GOT3 (cell line): Measurements from ENCODE around the gene ITGA11.
"Not testable (repeated sequence)": the region's sequence is repeated elsewhere in the genome, so short reads cannot be mapped to it uniquely, and the experiment has no call there.

Experiments
- DNase-seq: peaks from one replicate; lab custom pipeline; 2025; ENCODE audit warnings: mixed read lengths; lab: John Stamatoyannopoulos, UW

The ITGA11 gene

DNA sequence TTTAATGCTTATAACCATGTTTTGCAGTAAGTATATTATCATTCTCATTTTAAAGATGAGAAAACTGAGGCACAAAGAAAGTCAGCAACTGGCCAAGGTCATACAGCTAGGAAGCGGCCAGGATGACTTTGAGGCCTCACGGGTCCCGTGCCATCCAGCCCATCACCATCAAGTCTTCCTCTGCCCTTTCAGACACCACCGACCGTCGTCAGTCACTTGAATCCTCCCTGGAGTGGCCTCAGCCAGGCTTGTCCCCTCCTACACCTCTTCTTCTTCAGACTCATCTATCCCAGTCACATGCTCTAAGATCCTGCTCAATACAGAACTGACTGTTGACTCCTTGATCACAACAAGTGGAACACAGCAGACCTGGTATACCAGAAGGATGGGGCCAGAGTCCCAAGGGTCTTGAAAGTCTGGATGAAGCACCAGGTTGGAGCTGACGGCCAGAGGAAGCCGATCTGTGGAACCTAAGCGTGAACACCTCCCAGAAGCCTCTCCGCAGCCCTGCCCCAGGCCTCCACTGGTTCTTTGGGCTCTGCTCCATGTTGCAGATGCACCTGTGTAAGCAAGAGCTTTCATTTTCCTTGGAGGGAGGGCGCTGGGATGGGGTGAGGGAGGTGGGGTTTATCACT is 22.1 kb downstream of the ITGA11 start:
- DNase-seq, result no peak

DNA sequence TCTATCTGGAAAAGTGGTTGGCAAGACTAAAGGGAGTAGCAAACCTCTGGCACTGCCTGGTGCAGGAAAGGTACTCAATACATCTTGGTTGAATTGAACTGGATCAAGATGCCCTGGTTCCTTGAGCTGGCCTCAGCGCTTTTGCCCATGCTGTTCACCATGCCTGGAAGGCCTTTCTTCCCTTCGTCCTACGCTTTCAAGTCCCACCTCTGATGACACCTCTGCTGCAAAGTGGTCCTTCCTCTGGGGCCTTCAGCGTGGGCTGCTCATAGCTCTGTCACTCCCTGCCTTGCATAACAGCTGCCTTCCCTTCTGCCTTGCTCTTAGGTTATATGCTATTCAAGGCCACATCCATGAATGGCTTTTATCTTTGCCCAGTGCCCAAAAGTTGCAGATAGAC is 23.0 kb downstream of the ITGA11 start:
- no peak for DNase-seq

DNA sequence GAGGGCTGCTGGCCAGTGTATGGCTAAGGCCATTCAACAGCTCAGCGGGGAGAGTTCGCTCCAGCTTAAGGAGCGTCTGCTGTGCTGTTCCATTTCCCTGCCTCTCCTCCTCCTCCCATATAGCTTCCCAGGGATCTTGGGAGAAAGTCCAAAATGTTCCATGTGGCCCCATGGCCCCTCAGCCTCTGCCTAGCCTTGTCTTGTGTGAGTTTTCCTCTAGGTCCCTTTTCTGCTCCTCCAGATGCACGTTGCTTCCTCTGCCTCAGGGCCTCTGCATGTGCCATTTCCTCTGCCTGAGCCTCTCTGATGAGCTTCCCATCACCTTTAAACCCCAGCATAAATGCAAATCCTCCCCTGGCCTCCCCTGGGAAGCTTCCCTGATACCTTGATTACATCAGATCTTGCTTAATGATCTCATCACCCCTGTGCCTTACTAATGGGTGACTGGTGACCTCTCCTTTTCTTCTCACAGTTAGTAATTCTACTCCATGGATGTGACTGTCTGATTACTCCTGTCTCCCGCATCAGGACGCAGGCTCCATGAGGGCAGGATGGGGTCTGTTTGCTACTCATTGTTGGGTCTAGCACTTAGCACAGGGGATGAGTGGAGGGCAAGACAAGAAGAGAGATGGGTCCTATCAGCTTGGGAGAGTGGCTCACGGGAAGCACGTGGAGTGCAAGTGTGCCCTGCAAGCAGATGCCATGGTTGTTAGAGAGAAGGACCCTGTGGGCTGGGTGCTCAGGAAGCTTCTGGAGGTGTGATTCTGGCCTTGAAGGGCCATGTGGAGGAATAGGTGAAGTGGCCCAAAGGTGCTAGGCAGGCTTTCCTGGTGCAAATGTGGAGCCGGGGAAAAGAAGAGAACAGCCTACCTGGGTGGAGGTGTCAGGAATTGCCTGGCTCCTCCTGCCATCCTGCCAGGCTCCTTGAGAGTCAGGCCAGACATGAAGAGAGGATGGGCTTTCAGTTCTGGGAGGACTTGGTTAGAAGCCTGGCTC is 23.8 kb downstream of the ITGA11 start:
- no peak for DNase-seq

DNA sequence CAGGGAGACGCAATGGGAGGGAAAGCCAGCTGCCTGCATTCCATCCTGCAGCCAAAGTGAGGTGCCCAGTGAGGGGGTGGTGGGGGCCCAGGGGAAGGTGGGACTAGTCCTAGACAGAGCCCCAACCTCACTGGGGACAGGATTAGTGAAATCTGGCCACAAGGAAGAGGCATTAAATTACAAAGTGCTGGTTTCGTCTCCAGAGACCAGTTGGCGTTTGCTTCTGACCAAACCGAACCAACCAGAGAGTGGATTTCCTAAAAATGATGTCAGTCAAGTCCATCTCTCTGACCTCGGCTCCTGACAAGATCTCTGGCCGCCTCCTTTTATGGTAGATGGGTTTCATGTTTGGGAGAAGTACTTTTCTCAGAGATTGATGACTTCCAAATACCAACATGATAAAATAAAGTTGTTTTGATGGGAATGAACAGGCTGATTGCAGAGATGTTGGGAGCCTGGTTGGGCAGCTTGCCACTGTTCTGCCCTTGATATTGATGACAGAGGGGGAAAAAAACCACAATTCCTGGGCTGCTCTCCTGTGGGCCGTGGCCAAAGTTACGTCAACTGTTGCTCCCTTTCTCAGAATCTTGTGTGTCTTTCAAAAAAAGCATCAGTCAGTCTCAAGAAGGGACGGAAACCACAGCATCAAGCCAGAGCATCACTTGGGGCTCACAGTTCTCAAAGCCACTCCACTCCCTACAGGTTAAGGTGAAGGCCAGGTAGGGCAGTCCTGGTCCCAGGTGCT is 24.6 kb downstream of the ITGA11 start:
- no peak for DNase-seq

DNA sequence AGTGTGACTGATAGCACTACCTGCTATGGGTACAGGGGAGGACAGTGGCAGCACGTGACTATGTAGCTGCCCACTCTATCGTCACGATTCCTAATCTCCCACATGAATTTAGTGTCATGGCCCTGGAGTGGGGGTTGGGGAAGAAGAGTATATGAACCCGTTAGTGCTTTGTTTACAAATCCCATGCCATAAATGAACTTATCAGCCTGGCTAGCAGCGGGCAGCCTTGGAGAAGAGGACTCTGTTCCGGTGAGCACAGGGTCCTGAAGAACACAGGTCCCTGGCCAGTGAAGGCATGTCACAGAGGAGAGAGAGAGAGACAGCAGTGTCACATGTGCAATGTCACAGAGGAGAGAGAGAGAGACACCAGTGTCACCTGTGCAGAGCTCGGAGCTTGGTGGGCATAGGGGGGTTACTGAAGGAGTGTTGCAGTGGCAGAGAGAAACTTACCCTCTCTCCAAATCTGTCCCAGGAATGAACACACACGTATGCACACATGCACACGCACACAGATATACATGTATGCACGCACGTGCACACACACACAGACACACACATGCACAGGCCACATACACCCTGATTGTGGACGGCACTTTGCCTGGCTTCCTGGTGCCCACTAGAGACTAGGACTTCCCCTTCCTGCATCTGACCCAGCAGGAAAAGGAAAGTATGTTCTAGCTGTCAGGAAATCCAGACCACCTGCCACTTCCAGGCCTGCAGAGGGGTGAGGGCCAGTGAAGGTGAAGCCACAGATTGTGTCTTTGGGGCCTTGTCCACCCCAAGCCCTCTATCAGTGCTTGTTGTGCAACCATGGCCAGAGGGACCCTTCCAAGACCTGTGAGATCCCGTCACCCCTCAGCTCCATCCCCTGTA is 26.3 kb downstream of the ITGA11 start:
- no peak for DNase-seq

DNA sequence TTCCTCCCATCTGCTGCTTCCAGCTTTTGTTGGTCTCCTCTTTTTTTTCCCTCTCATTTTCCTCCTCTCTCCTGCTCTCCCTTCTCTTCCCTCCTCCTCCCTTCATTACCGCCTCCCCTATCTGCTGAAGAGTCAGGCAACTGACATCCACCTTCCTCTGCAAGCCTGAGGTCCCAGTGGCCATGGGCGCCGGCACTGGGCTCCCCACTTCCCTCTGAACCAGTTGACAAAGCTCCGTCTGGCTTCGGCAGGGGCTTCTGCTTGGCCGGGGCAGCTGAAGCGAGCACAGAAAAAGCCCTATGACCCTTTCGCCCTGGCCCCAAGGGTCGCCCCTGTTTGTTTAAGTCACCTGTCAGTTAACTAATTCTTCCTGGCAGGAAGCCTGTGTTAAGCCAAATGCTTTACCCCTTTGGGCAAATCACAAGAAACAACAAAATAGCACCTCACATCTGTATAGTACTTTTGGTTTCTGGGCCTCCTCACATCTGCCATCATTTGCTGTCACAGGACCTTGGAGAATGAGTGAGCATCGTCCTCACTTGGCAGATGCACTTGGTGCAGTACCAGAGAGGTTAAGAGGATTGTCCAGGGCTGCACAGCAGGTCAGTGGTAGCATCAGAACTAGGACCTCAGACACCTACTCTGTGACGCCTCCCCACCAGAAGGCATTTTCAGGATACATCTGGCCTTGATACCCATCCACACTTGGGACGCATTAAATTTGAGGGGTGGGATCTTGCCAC is 27.7 kb downstream of the ITGA11 start:
- DNase-seq, result no peak

DNA sequence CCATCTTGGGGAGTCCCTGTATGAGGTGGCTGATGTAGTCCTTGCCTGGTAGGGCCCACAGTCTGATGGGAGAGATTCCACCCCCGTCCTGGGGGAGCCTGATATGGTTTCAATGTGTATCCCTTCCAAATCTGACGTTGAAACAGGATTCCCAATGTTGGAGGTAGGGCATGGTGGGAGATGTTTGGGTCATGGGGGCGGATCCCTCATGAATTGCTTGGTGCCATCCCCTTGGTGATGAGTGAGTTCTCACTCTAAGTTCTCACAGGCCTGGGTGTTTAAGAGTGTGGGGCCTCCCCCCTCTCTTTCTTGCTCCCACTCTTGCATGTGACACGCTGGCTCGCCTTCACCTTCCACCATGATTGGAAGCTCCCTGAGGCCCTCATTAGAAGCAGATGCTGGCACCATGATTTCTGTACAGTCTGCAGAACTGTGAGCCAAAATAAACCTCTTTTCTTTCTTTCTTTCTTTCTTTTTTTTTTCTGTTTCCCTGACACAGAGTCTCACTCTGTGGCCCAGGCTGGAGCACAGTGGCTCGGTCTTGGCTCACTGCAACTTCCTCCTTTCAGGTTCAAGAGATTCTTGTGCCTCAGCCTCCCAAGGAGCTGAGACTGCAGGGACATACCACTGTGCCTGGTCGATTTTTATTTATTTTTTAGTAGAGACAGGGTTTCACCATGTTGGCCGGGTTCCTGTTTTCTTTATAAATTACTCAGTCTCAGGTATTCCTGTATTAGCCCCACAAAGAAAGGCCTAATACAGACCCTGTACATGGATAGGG is 28.6 kb downstream of the ITGA11 start:
- DNase-seq, result no peak

DNA sequence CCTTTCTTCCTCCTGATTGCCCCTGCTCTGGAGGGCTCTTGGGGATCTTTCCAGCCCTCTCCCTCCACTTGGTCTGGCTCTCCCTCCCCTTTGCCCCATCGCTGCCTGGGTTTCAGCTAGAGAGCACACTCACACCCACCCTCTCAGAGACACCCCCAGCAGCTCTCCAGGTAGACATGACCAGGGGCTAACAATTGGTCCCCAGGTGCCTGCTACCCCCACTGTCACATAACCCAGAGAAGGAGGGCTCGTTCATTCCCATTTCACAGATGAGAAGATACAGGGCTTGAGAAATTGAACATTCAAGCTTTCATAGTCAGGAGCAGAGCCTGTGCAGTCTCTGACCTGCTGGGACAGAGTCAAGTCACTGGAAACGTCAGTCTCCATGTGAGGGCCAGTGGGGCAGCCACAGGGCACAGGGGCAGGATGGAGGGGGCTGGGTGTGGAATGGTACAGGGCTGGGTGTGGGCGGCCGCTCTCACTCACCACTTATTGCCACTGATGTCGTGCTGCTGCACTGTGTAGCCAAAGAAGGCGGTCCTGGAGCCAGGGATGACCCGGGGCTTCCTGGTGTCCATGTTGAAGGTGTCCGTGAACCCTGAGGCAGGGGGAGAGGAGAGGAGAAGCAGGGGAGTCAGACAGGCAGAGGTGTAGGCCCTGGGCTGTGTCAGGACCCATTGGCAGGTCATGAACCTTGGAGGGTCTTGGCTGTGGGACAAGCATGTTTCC is 29.4 kb downstream of the ITGA11 start:
- no peak for DNase-seq

DNA sequence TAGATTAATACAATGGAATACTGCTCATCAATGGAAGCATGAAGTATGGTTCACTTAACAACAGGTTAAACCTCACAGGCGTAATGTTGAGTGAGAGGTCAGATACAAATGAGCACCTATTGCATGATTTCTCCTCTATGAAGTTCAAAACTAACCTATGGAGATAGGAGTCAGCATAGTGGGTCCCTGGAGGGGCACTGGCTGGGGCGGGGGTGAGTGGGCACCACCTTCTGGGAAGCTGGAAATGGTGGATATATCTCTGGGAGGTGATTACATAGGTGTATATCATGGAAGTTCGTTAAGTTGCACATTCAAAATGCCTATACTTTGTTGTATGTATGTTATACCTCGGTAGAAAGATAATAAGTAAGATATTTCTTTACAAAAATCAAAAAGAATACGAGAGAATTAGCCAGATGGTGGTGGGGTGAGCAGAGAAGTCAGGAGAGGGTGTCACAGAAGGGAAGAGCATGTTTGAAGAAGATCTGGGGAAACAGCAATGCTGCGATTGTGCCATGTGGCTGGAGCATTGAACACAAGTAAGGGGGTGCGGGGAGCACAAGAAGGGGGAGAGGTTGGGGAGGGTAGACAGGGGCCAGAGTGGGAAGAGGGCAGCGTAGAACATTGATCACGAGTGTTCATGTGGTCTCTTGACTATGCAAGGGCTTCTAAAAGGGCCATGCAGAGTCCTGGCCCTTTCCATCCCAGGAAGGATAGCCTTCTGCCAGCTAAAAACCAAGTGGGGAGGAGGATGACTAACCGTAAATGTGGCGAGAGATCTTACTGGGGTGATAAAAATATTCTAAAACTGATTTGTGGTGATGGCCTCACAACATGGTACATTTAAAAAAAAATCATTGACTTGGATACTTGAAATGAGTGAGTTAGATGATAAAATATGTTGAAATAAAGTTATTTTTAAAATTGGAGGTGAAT is 30.2 kb downstream of the ITGA11 start:
- no peak for DNase-seq

DNA sequence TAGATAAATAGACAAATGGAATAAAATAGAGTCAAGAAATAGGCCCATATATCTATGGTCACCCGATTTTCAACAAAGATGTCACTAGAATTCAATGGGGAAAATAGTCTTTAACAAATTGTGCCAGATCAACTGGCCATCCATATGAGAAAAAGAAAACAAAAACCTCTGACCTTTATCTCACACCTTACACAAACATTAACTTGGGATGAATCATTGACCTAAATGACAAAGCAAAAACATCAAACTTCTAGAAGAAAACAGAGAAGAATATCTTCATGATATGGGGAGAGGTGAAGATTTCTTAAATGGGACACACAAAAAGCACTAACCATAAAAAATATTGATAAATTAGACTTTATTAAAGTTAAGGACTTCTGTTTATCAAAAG is 31.9 kb downstream of the ITGA11 start:
- no peak for DNase-seq

DNA sequence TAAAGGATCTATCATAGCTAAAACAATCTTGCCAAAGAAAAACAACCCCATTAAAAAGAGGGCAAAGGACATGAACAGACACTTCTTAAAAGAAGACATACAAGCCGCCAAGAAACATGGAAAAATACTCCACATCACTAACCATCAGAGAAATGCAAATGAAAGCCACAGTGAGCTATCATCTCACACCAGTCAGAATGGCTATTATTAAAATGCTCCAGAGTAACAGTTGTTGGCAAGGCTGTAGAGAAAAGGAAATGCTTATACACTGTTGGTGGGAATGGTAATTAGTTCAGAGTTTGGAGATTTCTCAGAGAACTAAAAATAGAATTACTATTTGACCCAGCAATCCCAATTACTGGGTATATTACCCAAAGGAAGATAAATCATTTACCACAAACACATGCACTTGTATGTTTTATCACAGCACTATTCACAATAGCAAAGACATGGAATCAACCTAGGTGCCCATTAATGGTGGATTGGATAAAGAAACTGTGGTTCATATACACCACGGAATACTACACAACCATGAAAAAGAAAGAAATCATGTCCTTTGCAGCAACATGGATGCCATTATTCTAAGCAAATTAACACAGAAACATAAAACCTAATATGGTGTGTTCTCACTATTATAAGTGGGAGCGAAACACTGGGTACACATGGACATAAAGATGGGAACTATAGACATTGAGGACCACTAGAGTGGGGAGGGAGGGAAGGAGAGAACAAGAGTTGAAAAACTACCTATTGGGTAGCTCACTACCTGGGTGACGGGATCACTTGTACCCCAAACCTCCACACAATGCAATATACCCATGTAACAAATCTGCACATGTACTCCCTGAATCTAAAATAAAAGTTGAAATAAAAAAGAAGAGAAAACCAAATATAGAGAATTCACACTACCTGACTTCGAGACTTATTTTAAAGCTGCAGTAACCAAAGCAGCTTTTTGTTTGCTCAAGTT is 32.6 kb downstream of the ITGA11 start:
- DNase-seq, result no peak

DNA sequence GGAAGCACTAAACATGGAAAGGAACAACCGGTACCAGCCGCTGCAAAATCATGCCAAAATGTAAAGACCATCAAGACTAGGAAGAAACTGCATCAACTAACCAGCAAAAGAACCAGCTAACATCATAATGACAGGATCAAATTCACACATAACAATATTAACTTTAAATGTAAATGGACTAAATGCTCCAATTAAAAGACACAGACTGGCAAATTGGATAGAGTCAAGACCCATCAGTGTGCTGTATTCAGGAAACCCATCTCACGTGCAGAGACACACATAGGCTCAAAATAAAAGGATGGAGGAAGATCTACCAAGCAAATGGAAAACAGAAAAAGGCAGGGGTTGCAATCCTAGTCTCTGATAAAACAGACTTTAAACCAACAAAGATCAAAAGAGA is 34.0 kb downstream of the ITGA11 start:
- DNase-seq, result not testable (repeated sequence)

DNA sequence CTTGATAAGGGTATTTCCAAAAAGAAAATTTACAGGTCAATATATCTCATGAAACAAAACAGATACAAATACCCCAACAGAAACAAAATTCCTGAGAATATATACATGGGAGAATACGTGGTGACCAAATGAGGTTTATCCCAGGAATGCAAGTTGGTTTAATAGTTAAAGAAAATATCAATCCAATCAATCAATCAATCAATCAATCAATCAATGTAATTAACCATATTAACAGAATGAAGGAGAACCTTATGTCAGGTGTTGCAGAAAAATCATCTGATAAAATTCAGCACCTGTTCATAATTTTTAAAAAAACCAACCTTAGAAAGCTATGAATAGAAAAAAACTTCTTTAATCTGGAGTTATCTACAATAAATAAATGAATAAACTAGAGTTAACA is 35.9 kb downstream of the ITGA11 start:
- no peak for DNase-seq

DNA sequence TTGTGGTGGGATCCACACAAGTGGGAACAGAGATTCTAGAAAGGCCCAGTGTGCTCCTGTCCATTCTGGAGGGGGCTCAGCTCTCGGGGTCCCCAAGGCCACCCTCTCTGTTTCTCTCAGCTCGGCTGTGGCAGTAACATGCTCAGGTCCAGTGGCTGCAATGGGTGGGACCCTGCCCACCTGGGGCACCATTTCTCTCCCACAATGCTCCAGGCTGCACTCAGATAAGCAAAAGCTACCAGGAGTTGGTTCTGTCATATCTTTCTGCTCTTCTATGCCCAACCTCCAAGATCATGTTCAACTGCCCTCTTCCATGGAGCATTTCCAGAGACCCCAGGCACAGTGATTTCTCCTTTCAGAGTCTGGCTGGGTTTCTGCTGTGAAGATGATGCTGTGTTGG is 40.8 kb downstream of the ITGA11 start:
- no peak for DNase-seq

DNA sequence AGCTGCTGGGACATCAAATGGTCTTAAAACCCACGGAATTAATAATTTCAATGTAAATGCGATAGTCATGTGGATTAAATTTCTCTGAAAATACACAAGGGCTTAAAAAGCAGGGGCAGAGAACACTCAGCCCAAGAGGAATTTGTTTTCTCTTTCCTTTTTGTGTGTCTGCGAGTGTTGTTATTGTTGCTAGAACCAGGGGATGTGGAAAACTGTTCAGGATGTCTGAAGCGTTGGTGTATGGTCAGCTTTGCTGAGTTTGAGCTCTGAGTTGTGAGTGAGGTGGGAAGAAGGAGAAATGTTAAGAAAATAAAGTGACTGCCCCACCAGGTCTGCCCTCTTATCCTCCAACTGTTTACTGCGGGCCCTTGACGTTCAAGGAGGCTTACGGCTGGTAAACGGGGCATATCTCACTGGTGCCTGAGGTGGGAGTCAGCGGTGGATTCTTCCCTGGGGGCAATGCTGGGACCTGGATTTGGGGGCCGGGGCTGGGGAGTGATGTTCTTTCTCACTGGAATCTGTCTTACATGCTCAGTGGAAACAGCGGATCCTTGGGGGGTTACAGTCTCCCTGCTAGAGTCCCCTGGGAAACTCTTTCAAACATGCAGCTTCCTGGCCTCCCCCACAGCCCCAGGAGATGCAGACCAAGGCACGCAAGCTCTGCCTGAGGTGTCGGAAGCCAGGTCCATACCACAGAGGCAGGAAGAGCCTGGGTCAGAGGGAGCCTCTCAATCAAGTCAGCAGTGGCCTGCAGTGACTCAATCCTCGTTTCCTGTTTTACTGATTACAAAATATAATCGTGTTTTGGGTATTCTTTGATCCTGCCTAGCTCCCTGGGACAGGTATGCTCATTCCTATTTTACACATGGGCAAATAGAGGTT is 41.8 kb downstream of the ITGA11 start:
- DNase-seq, result no peak
